ENCODE data around the gene EGFR.
"Not testable (repeated sequence)": the region's sequence is repeated elsewhere in the genome, so short reads cannot be mapped to it uniquely, and the experiment has no call there.

Gene EGFR

DNA sequence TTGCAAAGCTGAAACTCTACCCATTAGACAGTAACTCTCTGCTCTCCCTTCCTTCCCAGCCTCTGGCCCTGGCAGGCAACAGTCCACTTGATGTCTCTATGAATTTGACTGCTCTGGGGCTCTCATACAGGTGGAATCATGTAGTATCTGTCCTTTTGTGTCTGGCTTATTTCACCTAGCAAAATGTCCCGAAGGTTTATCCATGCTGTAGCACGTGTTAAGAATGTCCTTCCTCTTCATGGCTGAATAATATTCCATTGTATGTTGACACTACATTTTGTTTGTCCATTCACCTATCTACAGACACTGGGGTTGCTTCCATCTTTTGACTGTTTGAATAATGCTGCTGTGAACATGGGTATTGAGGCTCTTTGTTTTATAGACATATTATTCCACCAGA, 128.9 kb downstream of the EGFR start:
- no peak for DNase-seq (ENCODE audit: low read depth)

- DNase-seq (ENCODE audit: low read depth), result no peak
These were observed 129.8 kb downstream of the EGFR start for GRCh38 chr7:55148571-55148970.

GRCh38 chr7:55149001-55149400, 130.2 kb downstream of the EGFR start:
- no peak for DNase-seq (ENCODE audit: low read depth)

- DNase-seq (ENCODE audit: low read depth), result no peak
These were observed 131.3 kb downstream of the EGFR start for GRCh38 chr7:55150166-55150565.

DNA sequence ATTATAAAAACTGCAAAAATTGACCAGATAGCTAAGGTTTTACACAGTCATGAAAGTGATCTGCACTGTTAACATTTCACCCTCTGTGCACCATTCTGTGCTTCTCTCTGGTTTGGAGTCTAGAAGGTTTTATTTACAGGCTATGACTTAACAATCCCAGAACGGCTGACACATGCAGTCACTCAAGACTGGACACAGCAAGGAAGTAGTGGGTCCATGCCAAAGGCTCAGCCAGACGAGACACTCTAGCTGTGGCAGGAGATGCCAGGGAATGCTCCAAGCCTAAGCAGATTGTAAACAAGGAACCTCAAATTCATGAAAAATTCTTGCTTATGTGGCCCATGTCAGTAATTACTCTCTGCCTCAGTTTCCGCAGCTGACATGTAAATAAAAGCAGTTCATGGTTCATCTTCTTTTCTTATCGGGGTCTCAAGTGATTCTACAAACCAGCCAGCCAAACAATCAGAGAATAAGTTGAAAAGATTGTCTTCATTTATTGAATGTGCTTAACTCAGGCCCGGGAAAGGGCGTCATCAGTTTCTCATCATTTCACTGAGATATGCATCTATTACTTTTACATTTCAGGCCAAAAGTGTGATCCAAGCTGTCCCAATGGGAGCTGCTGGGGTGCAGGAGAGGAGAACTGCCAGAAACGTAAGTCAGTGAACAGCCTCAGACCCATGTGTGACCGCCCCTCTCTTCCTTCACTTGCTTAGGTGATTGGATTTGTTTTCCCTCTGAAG, 132.1 kb downstream of the EGFR start:
- no peak for DNase-seq (ENCODE audit: low read depth)

DNA sequence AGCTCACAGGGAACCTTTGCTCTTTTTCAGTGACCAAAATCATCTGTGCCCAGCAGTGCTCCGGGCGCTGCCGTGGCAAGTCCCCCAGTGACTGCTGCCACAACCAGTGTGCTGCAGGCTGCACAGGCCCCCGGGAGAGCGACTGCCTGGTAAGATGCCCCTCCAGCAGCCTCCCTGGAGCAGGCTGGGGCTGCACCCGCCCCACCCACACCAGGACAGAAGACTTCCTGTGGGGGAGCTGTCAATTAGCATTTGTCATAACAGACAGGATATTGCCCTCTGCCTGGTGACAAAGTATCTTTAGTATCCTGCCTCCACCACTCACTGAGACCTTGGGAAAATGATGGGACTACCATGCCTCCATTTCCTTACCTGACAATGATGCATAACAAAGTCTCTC, 133.7 kb downstream of the EGFR start:
- DNase-seq (ENCODE audit: low read depth), result no peak

DNA sequence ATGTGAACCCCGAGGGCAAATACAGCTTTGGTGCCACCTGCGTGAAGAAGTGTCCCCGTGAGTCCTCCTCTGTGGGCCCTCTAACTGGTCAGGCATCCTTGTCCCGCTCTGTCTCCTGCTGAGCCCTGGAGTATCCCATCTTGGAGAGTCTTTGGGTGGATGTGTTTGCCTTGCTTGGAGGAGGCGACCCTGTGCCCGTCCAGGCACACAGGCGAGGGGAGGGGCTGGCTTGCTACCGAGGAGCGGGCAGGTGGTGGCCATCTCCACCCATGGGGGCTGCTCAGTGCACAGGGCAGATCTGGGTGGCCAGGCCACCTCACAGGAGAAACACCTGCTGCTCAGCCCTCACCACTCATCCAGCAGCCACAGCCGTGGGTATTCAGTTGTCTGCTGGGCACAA, 135.3 kb downstream of the EGFR start:
- no peak for DNase-seq (ENCODE audit: low read depth)

DNA sequence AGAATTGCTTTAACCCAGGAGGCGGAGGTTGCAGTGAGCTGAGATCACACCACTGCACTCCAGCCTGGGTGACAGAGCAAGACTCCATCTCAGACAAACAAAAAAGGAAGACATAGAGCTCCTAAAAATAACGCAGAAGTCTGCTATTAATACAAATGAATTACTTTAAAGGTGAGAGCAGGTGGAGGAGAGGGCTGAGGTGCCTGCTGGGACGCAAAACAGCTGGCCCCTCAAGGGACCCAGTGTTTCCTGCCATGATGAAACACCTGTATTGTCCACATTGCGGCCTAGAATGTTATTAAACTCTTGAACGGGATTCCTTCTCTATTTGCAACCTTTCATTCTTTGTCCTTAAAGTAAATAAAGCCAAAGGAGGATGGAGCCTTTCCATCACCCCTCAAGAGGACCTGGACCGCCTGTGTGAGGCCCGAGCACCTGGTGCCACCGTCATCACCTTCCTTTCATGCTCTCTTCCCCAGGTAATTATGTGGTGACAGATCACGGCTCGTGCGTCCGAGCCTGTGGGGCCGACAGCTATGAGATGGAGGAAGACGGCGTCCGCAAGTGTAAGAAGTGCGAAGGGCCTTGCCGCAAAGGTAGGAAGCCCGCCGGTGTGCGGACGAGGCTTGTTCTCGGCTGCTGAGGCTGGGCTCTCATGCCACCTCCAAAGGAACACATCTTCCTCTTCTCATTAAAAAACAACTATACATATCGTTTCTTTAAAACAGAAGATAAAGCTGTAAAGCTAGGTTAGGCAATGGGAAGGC, 136.7 kb downstream of the EGFR start:
- no peak for DNase-seq (ENCODE audit: low read depth)

DNA sequence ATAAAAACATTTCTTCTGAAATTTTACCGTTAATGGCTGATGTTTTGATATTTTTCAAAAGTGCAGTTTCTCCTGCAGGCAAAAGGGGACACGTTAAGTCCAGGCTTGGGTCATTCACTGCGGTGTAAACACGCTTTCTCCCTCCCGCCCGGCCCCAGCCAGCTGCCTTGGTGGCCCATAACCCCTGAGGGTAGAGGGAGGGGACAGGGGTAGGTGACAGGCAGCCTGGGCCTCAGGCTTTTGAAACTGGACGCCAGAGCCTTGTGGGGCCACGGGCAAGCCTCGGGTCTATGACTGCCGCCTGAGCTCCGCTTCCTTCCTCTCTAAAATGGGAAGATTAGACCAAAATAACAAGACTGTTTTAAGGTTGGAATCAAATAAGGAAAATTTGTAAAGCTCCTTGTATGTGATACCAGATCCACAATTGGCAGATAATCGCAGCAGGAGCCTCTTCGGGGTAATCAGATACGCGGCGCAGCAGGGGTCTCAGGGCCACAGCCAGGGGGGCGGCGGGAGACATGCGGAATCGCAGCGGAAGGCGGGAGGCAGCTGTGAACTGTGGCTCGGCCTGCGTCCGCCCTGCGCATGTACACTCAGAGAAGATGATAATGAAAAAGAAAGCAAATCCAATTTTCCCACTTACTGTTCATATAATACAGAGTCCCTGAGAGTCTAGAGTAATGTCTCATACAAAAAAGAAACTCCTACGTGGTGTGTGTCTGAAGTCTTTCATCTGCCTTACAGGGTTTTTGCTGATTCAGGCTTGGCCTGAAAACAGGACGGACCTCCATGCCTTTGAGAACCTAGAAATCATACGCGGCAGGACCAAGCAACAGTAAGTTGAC, 138.3 kb downstream of the EGFR start:
- no peak for DNase-seq (ENCODE audit: low read depth)

GRCh38 chr7:55157764-55158105, 138.9 kb downstream of the EGFR start:
- DNase-seq (ENCODE audit: low read depth), result no peak

- DNase-seq (ENCODE audit: low read depth), result no peak
These were observed 139.9 kb downstream of the EGFR start for GRCh38 chr7:55158541-55159382.

DNA sequence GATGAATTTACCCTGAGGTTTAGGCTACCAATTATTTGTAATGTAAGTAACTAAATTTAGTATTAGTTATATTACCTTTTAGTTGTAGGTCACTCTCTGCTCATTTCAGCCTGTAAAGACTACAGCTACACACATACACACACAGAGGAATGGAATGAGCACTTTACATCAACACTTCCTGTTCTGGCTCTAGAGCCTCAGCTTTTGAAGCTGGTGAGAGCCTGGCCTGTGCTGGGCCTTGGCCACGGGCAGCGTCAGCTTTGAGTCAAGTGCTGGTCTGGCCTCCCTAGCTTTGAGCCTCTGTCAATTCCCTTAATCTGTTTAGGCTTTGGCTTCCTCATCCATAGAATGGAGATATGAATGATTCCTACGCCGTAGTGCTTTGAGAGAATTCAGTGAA, 141.7 kb downstream of the EGFR start:
- DNase-seq (ENCODE audit: low read depth), result peak; percentile 49

GRCh38 chr7:55161154-55161687, 142.4 kb downstream of the EGFR start:
- no peak for DNase-seq (ENCODE audit: low read depth)

DNA sequence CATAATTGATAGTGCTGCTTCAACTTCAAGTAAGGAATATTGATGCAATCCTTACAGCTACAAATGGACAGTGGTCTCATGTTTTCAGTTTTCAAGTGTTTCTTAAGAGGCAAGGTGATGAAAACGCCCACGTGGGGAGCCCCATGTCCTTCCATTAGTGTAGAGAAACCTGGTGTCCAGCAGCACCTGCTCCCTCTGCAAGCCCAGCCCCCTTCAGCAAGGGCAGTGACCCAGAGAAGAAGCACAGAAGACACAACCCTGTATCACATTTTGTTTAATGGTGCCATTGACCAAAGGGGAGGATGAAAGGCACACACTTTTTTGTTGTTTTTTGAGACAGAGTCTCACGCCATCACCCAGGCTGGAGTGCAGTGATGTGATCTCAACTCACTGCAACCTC, 143.7 kb downstream of the EGFR start:
- no peak for DNase-seq (ENCODE audit: low read depth)

DNA sequence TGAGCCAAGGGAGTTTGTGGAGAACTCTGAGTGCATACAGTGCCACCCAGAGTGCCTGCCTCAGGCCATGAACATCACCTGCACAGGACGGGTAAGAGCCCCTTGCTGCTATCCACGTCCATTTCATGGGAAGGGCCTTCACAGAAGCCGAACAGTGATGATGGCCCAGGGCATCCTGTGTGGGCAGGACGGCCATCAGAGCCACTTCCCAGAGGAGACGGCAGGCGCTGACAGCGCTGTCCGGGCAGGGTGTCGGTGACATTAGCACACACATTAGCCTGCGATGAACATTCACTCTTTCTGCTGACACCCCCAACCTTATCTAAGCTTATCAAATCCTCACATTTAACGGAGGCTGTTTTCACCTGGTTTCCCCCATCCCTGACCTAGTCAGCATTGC, 144.9 kb downstream of the EGFR start:
- DNase-seq (ENCODE audit: low read depth), result no peak

- no peak for DNase-seq (ENCODE audit: low read depth)
These were observed 145.7 kb downstream of the EGFR start for GRCh38 chr7:55164527-55164926.

DNA sequence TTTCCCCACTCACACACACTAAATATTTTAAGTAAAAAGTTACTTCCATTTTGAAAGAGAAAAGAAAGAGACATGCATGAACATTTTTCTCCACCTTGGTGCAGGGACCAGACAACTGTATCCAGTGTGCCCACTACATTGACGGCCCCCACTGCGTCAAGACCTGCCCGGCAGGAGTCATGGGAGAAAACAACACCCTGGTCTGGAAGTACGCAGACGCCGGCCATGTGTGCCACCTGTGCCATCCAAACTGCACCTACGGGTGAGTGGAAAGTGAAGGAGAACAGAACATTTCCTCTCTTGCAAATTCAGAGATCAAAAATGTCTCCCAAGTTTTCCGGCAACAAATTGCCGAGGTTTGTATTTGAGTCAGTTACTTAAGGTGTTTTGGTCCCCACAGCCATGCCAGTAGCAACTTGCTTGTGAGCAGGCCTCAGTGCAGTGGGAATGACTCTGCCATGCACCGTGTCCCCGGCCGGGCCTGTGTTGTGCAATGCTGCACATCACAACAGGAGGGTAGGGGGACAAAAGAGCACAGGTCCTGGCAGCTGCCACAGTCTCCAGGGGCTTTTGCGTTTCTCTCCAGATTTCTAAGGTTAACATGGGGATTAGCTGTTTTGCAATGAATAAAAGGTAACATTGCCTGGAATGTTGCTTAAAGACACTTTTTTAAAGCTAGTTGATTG, 146.5 kb downstream of the EGFR start:
- DNase-seq (ENCODE audit: low read depth), result no peak

GRCh38 chr7:55167296-55167695, 148.5 kb downstream of the EGFR start:
- DNase-seq (ENCODE audit: low read depth), result not testable (repeated sequence)

DNA sequence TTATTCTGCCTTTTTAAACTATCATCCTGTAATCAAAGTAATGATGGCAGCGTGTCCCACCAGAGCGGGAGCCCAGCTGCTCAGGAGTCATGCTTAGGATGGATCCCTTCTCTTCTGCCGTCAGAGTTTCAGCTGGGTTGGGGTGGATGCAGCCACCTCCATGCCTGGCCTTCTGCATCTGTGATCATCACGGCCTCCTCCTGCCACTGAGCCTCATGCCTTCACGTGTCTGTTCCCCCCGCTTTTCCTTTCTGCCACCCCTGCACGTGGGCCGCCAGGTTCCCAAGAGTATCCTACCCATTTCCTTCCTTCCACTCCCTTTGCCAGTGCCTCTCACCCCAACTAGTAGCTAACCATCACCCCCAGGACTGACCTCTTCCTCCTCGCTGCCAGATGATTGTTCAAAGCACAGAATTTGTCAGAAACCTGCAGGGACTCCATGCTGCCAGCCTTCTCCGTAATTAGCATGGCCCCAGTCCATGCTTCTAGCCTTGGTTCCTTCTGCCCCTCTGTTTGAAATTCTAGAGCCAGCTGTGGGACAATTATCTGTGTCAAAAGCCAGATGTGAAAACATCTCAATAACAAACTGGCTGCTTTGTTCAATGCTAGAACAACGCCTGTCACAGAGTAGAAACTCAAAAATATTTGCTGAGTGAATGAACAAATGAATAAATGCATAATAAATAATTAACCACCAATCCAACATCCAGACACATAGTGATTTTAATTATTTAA, 151.7 kb downstream of the EGFR start:
- DNase-seq (ENCODE audit: low read depth), result no peak

- DNase-seq (ENCODE audit: low read depth), result no peak
These were observed 152.3 kb downstream of the EGFR start for GRCh38 chr7:55171157-55171556.
